Heart left ventricle (tissue), 16 donors: ENCODE results near the gene KRT76. TPM values are rescaled to one million over a fixed set of nuclear protein-coding genes. Genes with fewer than 3 reads are reported as not detected.

ENCODE experiments used
- ATAC-seq, 4 donors: fragments of 200-7000 bp; cut with Tn5 transposase; one replicate each; pipeline ENCODE4 v1.9.1; 2020 to 2022; ENCODE audit warnings: moderate library complexity in 4 of 4, mild to moderate bottlenecking in 3 of 4, moderate number of reproducible peaks in 1 of 4
- DNase-seq, 5 donors: peaks; one replicate each; pipeline ENCODE4 v3.0.0-alpha.2; 2020
- H3K27ac ChIP-seq, 12 donors: fragments of 200-600 bp; sonication (generic) in 4 of 12; one replicate each; pipeline versions ENCODE4 v1.5.0 to v1.8.0; 2016 to 2022; ENCODE audit warnings: mild to moderate bottlenecking in 2 of 12
- H3K27me3 ChIP-seq, 9 donors: fragments of 200-600 bp; sonication (generic) in 2 of 9; one replicate each; pipeline versions ENCODE4 v1.5.1 to v1.8.0; 2016 to 2022; ENCODE audit warnings: mild to moderate bottlenecking in 3 of 9
- H3K36me3 ChIP-seq, 9 donors: fragments of 200-600 bp; sonication (generic) in 2 of 9; one replicate each; pipeline versions ENCODE4 v1.5.0 to v1.8.0; 2018 to 2022; ENCODE audit warnings: mild to moderate bottlenecking in 2 of 9
- H3K4me1 ChIP-seq, 12 donors: fragments of 200-600 bp; sonication (generic) in 4 of 12; one replicate each; pipeline versions ENCODE4 v1.5.0 to v1.8.0; 2016 to 2022; ENCODE audit warnings: mild to moderate bottlenecking in 3 of 12
- H3K4me3 ChIP-seq, 12 donors: fragments of 200-600 bp; sonication (generic) in 4 of 12; one replicate each; pipeline versions ENCODE4 v1.5.0 to v1.8.0; 2017 to 2022; ENCODE audit warnings: mild to moderate bottlenecking in 9 of 12, moderate library complexity in 4 of 12
- H3K9me3 ChIP-seq, 12 donors: fragments of 200-600 bp; sonication (generic) in 4 of 12; one replicate each; pipeline versions ENCODE4 v1.5.0 to v1.8.0; 2016 to 2022; ENCODE audit warnings: mild to moderate bottlenecking in 1 of 12
- POLR2A ChIP-seq, 2 donors: fragments of 450-650 bp; IDR thresholded peaks; one replicate each; pipeline ENCODE4 v1.6.1; 2017; ENCODE audit warnings: antibody characterized with exemption in 2 of 2, mild to moderate bottlenecking in 2 of 2, moderate library complexity in 2 of 2
- WGBS, 4 donors: extraction: QIAGEN DNeasy Blood & Tissue Kit in 2 of 4; methylation state at CpG; one replicate each; pipeline versions ENCODE4 v1.1.5 to v1.1.7; 2013 to 2018; 5-methylcytosine and 5-hydroxymethylcytosine counted together
- intact Hi-C, 10 donors: fragments of 100-400 bp; cut with DNase I; formaldehyde crosslinking; loops; one replicate each; pipeline versions ENCODE4 v1.11.1 to v1.14.2; 2022
- polyA plus RNA-seq, 2 donors: library from polyadenylated mRNA; stranded (reverse); fragments of 200-250 nt; gene quantifications; one replicate each; pipeline ENCODE4 v1.2.3, GENCODE V29; 2013
- total RNA-seq, 9 donors: library from RNA; depleted of rRNA in 2 of 9; stranded (reverse); fragments of >200 nt in 2 of 9; fragmentation: NEBNext Ultra II Directional in 3 of 9; extraction: Animal tissue kit (Norgen Biotek cat#: 25700) in 3 of 9; gene quantifications; one replicate each; pipeline versions ENCODE4 v1.1.0 to v1.2.4, GENCODE V29; 2016 to 2023
- TF ChIP-seq, protein P1 (sequence below), 12 donors: fragments of 200-600 bp; sonication (generic) in 4 of 12; IDR thresholded peaks; one replicate each; pipeline versions ENCODE4 v1.5.0 to v1.8.0; 2018 to 2022; ENCODE audit warnings: antibody characterized with exemption in 12 of 12, mild to moderate bottlenecking in 5 of 12
- donor health status: ischemic (EF 13 %, LVEDD 7.1; RV severe dilation, severe dysfunction).
- donor health status: healthy with polysubstance abuse.
- donor health status: DM: no; HTN: yes; CAD: no.
- donor health status: DM: no; HTN: no; CAD: no.
- donor health status: ischemic (EF 25% LVEDD 6.9; RV normal size, moderate dysfunction).
- donor health status: ischemic (EF 25% LVEDD 5.7; RV mildly dilated, moderate dysfunction).
- donor health status: healthy.
- donor health status: DM: yes; HTN: yes; CAD: no.
- donor health status: ischemic (EF 35%, LVEDD 5.7; RV mildly dilated, moderate dysfunction).
- donor health status: nonischemic (EF 11% LVEDD 7.7; RV severe dilation, severe dysfunction).
- donor health status: DM: yes; HTN: yes; CAD: no.
- donor health status: PGD.
- donor health status: ischemic (EF 29% LVEDD 5.4; RV normal size, mild dysfunction).
- donor health status: nonischemic (EF 23%, LVEDD 6.1; RV moderate dilation, normal function).

The KRT76 gene
- total and polyA plus RNA-seq, 11 donors = not detected

DNA sequence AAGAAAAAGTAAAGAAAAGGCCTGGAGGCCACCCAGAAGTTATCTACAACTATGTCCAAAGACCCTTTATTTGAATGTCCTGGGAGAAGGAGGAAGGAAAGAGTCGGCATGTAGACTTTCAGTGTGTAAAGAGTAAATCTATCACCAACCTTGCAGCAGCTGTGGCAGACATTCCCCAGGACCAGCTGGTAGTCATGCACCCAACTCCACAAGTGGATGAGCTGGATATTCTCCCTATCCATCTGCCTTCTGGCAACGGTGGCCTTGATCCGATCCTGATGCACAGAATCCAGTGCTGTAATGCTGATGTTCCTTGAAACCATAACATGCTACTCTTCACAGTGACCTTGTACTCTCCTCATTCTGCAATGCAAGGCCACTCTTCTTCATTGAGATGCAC is 27.3 kb downstream of the KRT76 start:
- Histone ChIP-seq H3K36me3 (no peaks in the 10 kb centered on the region), H3K4me1 (no peaks in the 10 kb centered on the region), H3K4me3 (no peak overlapping the region), H3K27ac (no peak overlapping the region), H3K9me3 (no peaks in the 10 kb centered on the region), H3K27me3 (peaks cover 0 to 28% (median 4%) of the 10 kb centered on the region in 9 donors)
- 69 to 76% (median 71%) methylated on average over 3 of the region's 3 CpGs for WGBS, 4 donors
- ATAC-seq (no peak), DNase-seq (no peak)
- TF ChIP-seq POLR2A (IDR thresholded peaks at IDR 0.05) = no peak
- TF ChIP-seq, protein P1, sequence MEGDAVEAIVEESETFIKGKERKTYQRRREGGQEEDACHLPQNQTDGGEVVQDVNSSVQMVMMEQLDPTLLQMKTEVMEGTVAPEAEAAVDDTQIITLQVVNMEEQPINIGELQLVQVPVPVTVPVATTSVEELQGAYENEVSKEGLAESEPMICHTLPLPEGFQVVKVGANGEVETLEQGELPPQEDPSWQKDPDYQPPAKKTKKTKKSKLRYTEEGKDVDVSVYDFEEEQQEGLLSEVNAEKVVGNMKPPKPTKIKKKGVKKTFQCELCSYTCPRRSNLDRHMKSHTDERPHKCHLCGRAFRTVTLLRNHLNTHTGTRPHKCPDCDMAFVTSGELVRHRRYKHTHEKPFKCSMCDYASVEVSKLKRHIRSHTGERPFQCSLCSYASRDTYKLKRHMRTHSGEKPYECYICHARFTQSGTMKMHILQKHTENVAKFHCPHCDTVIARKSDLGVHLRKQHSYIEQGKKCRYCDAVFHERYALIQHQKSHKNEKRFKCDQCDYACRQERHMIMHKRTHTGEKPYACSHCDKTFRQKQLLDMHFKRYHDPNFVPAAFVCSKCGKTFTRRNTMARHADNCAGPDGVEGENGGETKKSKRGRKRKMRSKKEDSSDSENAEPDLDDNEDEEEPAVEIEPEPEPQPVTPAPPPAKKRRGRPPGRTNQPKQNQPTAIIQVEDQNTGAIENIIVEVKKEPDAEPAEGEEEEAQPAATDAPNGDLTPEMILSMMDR (IDR thresholded peaks at IDR 0.05) = no peak
- intact Hi-C loops = no loop called here

DNA sequence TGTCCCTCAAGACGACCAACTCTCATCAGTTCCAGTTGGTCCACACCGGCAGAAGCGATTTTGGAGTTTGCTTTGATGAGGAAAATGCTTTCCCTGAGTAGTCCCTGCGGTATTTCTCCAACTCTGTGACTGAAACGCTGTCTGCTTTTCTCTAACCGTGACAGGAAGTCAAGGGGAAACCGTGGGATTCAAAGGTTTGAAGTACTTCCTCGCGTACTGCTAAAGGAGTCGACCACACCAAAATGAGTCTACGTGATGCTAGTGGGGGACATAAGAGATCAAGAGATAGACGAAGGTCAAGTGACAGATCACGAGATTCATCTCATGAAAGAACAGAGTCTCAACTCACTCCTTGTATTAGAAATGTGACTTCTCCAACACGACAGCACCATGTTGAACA is 28.6 kb downstream of the KRT76 start:
- TF ChIP-seq POLR2A (IDR thresholded peaks at IDR 0.05) = no peak
- TF ChIP-seq, protein P1 (IDR thresholded peaks at IDR 0.05) = no peak
- no peaks in the 10 kb centered on the region for H3K9me3 ChIP-seq
- peaks cover 0 to 21% (median 4%) of the 10 kb centered on the region in 9 donors for H3K27me3 ChIP-seq
- DNase-seq (no peak), ATAC-seq (no peak)
- H3K36me3 ChIP-seq = no peaks in the 10 kb centered on the region
- WGBS, 4 donors = 61 to 69% (median 64%) methylated on average over 14 of the region's 14 CpGs
- H3K4me3 ChIP-seq = no peak overlapping the region
- H3K27ac ChIP-seq = no peak overlapping the region
- intact Hi-C loops = no loop called here
- H3K4me1 ChIP-seq = no peaks in the 10 kb centered on the region

DNA sequence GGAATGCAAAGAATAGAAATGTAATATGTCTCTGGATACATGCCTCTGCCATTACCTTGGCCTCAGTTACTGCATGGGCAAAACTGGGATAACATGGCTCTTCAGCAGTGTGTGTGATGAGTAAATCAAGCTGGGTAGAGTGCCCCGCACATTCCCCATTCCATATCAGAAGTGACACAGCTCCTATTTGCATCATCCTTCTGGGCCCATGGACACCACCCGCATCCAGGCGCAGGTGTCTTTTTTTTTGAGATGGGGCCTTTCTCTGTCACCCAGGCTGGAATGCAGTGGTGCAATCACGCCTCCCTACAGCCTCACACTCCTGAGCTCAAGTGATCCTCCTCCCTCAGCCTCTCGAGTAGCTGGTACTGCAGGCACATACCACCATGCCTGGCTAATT is 31.6 kb downstream of the KRT76 start:
- Histone ChIP-seq H3K27ac (no peak overlapping the region), H3K4me1 (no peaks in the 10 kb centered on the region), H3K27me3 (peaks cover 0 to 33% (median 0%) of the 10 kb centered on the region in 9 donors), H3K4me3 (no peak overlapping the region), H3K9me3 (no peaks in the 10 kb centered on the region), H3K36me3 (no peaks in the 10 kb centered on the region)
- ATAC-seq (no peak), DNase-seq (no peak)
- WGBS, 4 donors = 71 to 81% (median 78%) methylated on average over 5 of the region's 5 CpGs
- TF ChIP-seq, protein P1 (IDR thresholded peaks at IDR 0.05) = no peak
- no peak for TF ChIP-seq POLR2A (IDR thresholded peaks at IDR 0.05)
- intact Hi-C loops = no loop called here

DNA sequence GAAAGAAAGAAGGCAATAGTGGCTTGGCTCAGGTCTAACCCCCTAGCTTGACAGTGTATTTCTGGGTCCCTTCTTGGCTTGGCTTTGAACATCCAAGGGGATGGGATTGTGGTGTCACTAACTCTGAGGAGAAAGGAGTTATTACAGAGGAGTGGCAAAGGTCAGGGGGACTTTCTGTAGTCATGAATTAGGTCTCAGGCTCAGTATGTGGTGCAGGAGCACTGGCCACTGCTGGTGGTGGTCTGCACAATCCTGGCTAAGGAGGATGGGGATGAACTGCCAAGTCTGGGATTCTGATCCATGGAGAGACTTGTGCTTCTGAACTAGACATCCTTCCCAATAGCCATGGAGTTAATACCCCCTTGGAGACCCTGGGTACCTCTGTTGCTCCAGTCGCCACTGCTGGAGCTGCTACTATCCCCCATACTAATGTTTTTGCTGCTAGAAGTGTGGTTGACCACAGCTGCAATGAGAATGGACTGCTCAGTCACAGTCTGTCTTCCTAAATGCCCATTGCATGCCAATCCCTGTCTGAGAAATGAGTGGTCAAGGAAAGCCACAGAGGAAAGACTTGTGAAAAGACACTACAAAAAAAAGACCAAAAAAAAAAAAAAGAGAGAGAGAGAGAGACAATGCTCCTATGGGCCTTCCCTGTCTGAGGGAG is 32.5 kb downstream of the KRT76 start:
- no peak for DNase-seq
- no peak for TF ChIP-seq POLR2A (IDR thresholded peaks at IDR 0.05)
- TF ChIP-seq, protein P1 (IDR thresholded peaks at IDR 0.05) = no peak
- no peak for ATAC-seq
- H3K9me3 ChIP-seq = no peaks in the 10 kb centered on the region
- peaks cover 0 to 33% (median 0%) of the 10 kb centered on the region in 9 donors for H3K27me3 ChIP-seq
- no peak overlapping the region for H3K27ac ChIP-seq
- no peaks in the 10 kb centered on the region for H3K4me1 ChIP-seq
- no peak overlapping the region for H3K4me3 ChIP-seq
- H3K36me3 ChIP-seq = no peaks in the 10 kb centered on the region
- 33 to 78% (median 67%) methylated on average over 1 of the region's 1 CpG for WGBS, 4 donors
- intact Hi-C loops = no loop called here
